Measurements from ENCODE around the gene LYST.
"Not testable (repeated sequence)": the region's sequence is repeated elsewhere in the genome, so short reads cannot be mapped to it uniquely, and the experiment has no call there.

The LYST gene

GRCh38 chr1:235767795-235768194 lies 98.9 kb downstream of the LYST start:
- H3K9me3 Mint-ChIP-seq: no peaks in the 10 kb centered on the region
- no peak overlapping the region for H3K27ac Mint-ChIP-seq
- no peaks in the 10 kb centered on the region for H3K36me3 Mint-ChIP-seq (ENCODE audit: low read depth)
- no peak for TF ChIP-seq CTCF (IDR thresholded peaks at IDR 0.05; ENCODE audit: unreplicated experiment in 3 of 3)
- no peaks in the 10 kb centered on the region for H3K27me3 Mint-ChIP-seq (ENCODE audit: low read depth)
- no peak overlapping the region for H3K4me3 Mint-ChIP-seq
- peaks cover 4% of the 10 kb centered on the region for H3K4me1 Mint-ChIP-seq

- H3K4me3 Mint-ChIP-seq: no peak overlapping the region
- peaks cover 4% of the 10 kb centered on the region for H3K4me1 Mint-ChIP-seq
- no peaks in the 10 kb centered on the region for H3K27me3 Mint-ChIP-seq (ENCODE audit: low read depth)
- no peak for TF ChIP-seq CTCF (IDR thresholded peaks at IDR 0.05; ENCODE audit: unreplicated experiment in 3 of 3)
- peaks cover 4% of the 10 kb centered on the region for H3K36me3 Mint-ChIP-seq (ENCODE audit: low read depth)
- no peak overlapping the region for H3K27ac Mint-ChIP-seq
- H3K9me3 Mint-ChIP-seq: no peaks in the 10 kb centered on the region
Observed at GRCh38 chr1:235766794-235767285, 99.9 kb downstream of the LYST start.

GRCh38 chr1:235763962-235764361 lies 102.7 kb downstream of the LYST start:
- no peak for TF ChIP-seq CTCF (IDR thresholded peaks at IDR 0.05; ENCODE audit: unreplicated experiment in 3 of 3)
- Mint-ChIP-seq H3K9me3 (no peaks in the 10 kb centered on the region), H3K4me3 (no peak overlapping the region), H3K4me1 (peaks cover 4% of the 10 kb centered on the region), H3K36me3 (ENCODE audit: low read depth) (peaks cover 7% of the 10 kb centered on the region), H3K27ac (no peak overlapping the region), H3K27me3 (ENCODE audit: low read depth) (no peaks in the 10 kb centered on the region)

GRCh38 chr1:235759336-235759735 lies 107.4 kb downstream of the LYST start:
- Mint-ChIP-seq H3K27me3 (ENCODE audit: low read depth) (no peaks in the 10 kb centered on the region), H3K4me3 (no peak overlapping the region), H3K36me3 (ENCODE audit: low read depth) (peaks cover 7% of the 10 kb centered on the region), H3K9me3 (no peaks in the 10 kb centered on the region), H3K4me1 (no peaks in the 10 kb centered on the region), H3K27ac (no peak overlapping the region)
- TF ChIP-seq CTCF (IDR thresholded peaks at IDR 0.05; ENCODE audit: unreplicated experiment in 3 of 3): no peak

GRCh38 chr1:235758931-235759330 lies 107.8 kb downstream of the LYST start:
- H3K4me1 Mint-ChIP-seq: no peaks in the 10 kb centered on the region
- H3K27ac Mint-ChIP-seq: no peak overlapping the region
- H3K27me3 Mint-ChIP-seq (ENCODE audit: low read depth): no peaks in the 10 kb centered on the region
- H3K9me3 Mint-ChIP-seq: no peaks in the 10 kb centered on the region
- TF ChIP-seq CTCF (IDR thresholded peaks at IDR 0.05; ENCODE audit: unreplicated experiment in 3 of 3): no peak
- peaks cover 7% of the 10 kb centered on the region for H3K36me3 Mint-ChIP-seq (ENCODE audit: low read depth)
- H3K4me3 Mint-ChIP-seq: no peak overlapping the region

- H3K36me3 Mint-ChIP-seq (ENCODE audit: low read depth): peaks cover 7% of the 10 kb centered on the region
- H3K9me3 Mint-ChIP-seq: no peaks in the 10 kb centered on the region
- H3K4me1 Mint-ChIP-seq: no peaks in the 10 kb centered on the region
- no peak for TF ChIP-seq CTCF (IDR thresholded peaks at IDR 0.05; ENCODE audit: unreplicated experiment in 3 of 3)
- no peak overlapping the region for H3K4me3 Mint-ChIP-seq
- no peaks in the 10 kb centered on the region for H3K27me3 Mint-ChIP-seq (ENCODE audit: low read depth)
- H3K27ac Mint-ChIP-seq: no peak overlapping the region
Observed at GRCh38 chr1:235757587-235758096, 109.1 kb downstream of the LYST start.

GRCh38 chr1:235754186-235754585 lies 112.5 kb downstream of the LYST start:
- not testable (repeated sequence) for H3K4me3 Mint-ChIP-seq; H3K36me3 Mint-ChIP-seq (ENCODE audit: low read depth); H3K27me3 Mint-ChIP-seq (ENCODE audit: low read depth); H3K4me1 Mint-ChIP-seq; H3K27ac Mint-ChIP-seq; H3K9me3 Mint-ChIP-seq

Measured in nephron (organoid).